ENCODE data around the gene PODXL2. TPM values are rescaled to one million over a fixed set of nuclear protein-coding genes. Genes with fewer than 3 reads are reported as not detected.

PODXL2 gene
- total RNA-seq, 3 donors from 2014 or later (not counting 1 experiment from before 2014, with no cell fraction given), result 2.2 to 3.5 (median 2.7) TPM

- DNase-seq (no peak), ATAC-seq (no peak)
- no peaks in the 10 kb centered on the region for H3K36me3 Mint-ChIP-seq
- Histone ChIP-seq H3K36me3 (ENCODE audit: control insufficient read depth, insufficient read depth, low read length) (no peaks in the 10 kb centered on the region), H3K4me3 (ENCODE audit: low read length) (no peak overlapping the region), H3K9me3 (ENCODE audit: control insufficient read depth, insufficient read depth, low read length) (no peaks in the 10 kb centered on the region), H3K4me1 (ENCODE audit: control insufficient read depth, insufficient read depth, low read length) (peaks cover 19% of the 10 kb centered on the region), H3K27me3 (ENCODE audit: control insufficient read depth, insufficient read depth, low read length) (peaks cover 2% of the 10 kb centered on the region), H3K27ac (ENCODE audit: low read length) (no peak overlapping the region)
- intact Hi-C loops (cut with micrococcal nuclease), result no loop called here
- no peak for TF ChIP-seq CTCF (IDR thresholded peaks at IDR 0.05)
- H3K9me3 Mint-ChIP-seq, result no peaks in the 10 kb centered on the region
- no peak overlapping the region for H3K4me3 Mint-ChIP-seq
- WGBS (ENCODE audit: insufficient coverage), result 86% methylated on average over 5 of the region's 8 CpGs
- peaks cover 20 to 27% of the 10 kb centered on the region in 2 donors for H3K27me3 Mint-ChIP-seq (ENCODE audit: low read depth in 2 of 2)
- peaks cover 36 to 49% of the 10 kb centered on the region in 2 donors for H3K4me1 Mint-ChIP-seq
- no peak overlapping the region for H3K27ac Mint-ChIP-seq
Measured at GRCh38 chr3:127632035-127632820, 3.2 kb downstream of the PODXL2 start.

GRCh38 chr3:127634653-127635052, 5.7 kb downstream of the PODXL2 start:
- Mint-ChIP-seq H3K4me1 (peaks cover 33 to 40% of the 10 kb centered on the region in 2 donors), H3K27me3 (ENCODE audit: low read depth in 2 of 2) (peaks cover 17 to 27% of the 10 kb centered on the region in 2 donors), H3K27ac (no peak overlapping the region), H3K4me3 (no peak overlapping the region), H3K9me3 (no peaks in the 10 kb centered on the region), H3K36me3 (no peaks in the 10 kb centered on the region)
- H3K4me1 ChIP-seq (ENCODE audit: control insufficient read depth, insufficient read depth, low read length), result peaks cover 25% of the 10 kb centered on the region
- intact Hi-C loops (cut with micrococcal nuclease), result no loop called here
- ATAC-seq (no peak), DNase-seq (no peak)
- H3K27me3 ChIP-seq (ENCODE audit: control insufficient read depth, insufficient read depth, low read length), result peaks cover 2% of the 10 kb centered on the region
- TF ChIP-seq CTCF (IDR thresholded peaks at IDR 0.05), result no peak
- WGBS (ENCODE audit: insufficient coverage), result 92% methylated on average over 8 of the region's 12 CpGs
- H3K27ac ChIP-seq (ENCODE audit: low read length), result no peak overlapping the region
- no peak overlapping the region for H3K4me3 ChIP-seq (ENCODE audit: low read length)
- H3K9me3 ChIP-seq (ENCODE audit: control insufficient read depth, insufficient read depth, low read length), result no peaks in the 10 kb centered on the region
- no peaks in the 10 kb centered on the region for H3K36me3 ChIP-seq (ENCODE audit: control insufficient read depth, insufficient read depth, low read length)

- peak; percentile 85 to 96 (median 88) for ATAC-seq
- no peaks in the 10 kb centered on the region for H3K9me3 Mint-ChIP-seq
- H3K27me3 Mint-ChIP-seq (ENCODE audit: low read depth in 2 of 2), result peaks cover 9 to 12% of the 10 kb centered on the region in 2 donors
- intact Hi-C loops (cut with micrococcal nuclease), result no loop called here
- H3K4me3 Mint-ChIP-seq, result no peak overlapping the region
- Histone ChIP-seq H3K27me3 (ENCODE audit: control insufficient read depth, insufficient read depth, low read length) (no peaks in the 10 kb centered on the region), H3K27ac (ENCODE audit: low read length) (no peak overlapping the region), H3K4me3 (ENCODE audit: low read length) (no peak overlapping the region), H3K9me3 (ENCODE audit: control insufficient read depth, insufficient read depth, low read length) (no peaks in the 10 kb centered on the region), H3K36me3 (ENCODE audit: control insufficient read depth, insufficient read depth, low read length) (no peaks in the 10 kb centered on the region), H3K4me1 (ENCODE audit: control insufficient read depth, insufficient read depth, low read length) (peaks cover 11% of the 10 kb centered on the region)
- TF ChIP-seq CTCF (IDR thresholded peaks at IDR 0.05), result no peak
- 26% methylated on average over 3 of the region's 3 CpGs for WGBS (ENCODE audit: insufficient coverage)
- H3K27ac Mint-ChIP-seq, result peak overlapping the region; percentile 39 to 61
- H3K4me1 Mint-ChIP-seq, result peaks cover 18% of the 10 kb centered on the region in 2 donors
- DNase-seq, result peak in 1 of 2 donors; percentile 59
- no peaks in the 10 kb centered on the region for H3K36me3 Mint-ChIP-seq
Measured at GRCh38 chr3:127637546-127637945, 8.6 kb downstream of the PODXL2 start.
